Ovary (tissue), 3 donors: ENCODE results near the gene ETNK2.
A peak's percentile ranks its signal among the peaks of the same experiment; 100 is the strongest.

Source experiments
- EP300 ChIP-seq: sonication (generic); formaldehyde crosslinking; IDR thresholded peaks from one replicate; pipeline ENCODE4 v1.6.1; 2017; ENCODE audit warnings: antibody characterized with exemption
- POLR2A ChIP-seq: fragments of 450-650 bp; IDR thresholded peaks from one replicate; pipeline ENCODE4 v1.6.1; 2017; ENCODE audit warnings: antibody characterized with exemption, mild to moderate bottlenecking, moderate library complexity
- TF ChIP-seq, protein P1 (sequence below), 3 donors: fragments of 450-650 bp in 2 of 3; fragments of 200-600 bp in 1 of 3; IDR thresholded peaks; one replicate each; pipeline versions ENCODE4 v1.5.1 to v1.8.0; 2016 to 2022; ENCODE audit warnings: antibody characterized with exemption in 3 of 3, mild to moderate bottlenecking in 1 of 3
- donor health status: DM: no; HTN: no; CAD: no.

DNA sequence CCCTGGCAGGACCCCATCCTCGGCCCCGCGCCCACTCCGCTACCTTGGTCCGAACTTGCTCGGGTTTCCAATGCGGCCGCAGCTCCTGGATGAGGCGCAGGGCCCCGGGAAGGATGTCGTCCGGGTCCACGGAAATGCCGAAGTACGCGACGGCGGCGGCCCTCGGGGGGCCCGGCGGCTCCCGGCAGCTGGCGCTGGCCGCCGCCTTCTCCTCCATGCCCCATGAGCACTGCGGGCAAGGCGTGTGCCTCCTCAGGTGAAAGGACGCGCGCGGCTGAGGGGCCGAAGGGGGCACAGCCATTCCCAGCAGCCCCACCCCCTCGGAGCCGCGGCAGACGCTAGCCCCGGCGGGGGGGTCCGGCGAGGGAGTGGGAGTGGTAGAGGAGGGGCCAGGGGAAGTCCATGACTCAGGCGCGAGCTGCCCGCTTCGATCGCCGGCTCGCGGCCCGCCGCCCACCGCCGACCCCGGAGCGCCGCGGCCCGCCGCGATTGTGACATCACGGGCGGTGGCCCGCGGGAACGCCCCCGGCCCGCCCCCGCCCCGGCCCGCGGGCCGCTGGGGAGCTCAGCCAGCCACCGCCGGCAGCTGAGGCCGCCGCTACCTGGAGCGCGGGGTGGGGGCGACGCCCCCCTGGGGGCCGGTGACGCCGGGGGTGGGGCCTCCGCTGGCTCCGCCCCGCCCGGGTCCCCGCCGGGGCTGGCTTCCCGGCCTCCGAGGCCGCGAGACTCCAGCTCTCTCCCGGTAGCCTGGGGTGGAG lies at the start of gene ETNK2:
- TF ChIP-seq, protein P1, sequence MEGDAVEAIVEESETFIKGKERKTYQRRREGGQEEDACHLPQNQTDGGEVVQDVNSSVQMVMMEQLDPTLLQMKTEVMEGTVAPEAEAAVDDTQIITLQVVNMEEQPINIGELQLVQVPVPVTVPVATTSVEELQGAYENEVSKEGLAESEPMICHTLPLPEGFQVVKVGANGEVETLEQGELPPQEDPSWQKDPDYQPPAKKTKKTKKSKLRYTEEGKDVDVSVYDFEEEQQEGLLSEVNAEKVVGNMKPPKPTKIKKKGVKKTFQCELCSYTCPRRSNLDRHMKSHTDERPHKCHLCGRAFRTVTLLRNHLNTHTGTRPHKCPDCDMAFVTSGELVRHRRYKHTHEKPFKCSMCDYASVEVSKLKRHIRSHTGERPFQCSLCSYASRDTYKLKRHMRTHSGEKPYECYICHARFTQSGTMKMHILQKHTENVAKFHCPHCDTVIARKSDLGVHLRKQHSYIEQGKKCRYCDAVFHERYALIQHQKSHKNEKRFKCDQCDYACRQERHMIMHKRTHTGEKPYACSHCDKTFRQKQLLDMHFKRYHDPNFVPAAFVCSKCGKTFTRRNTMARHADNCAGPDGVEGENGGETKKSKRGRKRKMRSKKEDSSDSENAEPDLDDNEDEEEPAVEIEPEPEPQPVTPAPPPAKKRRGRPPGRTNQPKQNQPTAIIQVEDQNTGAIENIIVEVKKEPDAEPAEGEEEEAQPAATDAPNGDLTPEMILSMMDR (IDR thresholded peaks at IDR 0.05): peak in 1 of 3 donors; percentile 12
- TF ChIP-seq POLR2A (peak; percentile 39), EP300 (no peak)
